ENCODE measurements around the gene USF3. TPM values are rescaled to one million over a fixed set of nuclear protein-coding genes. Genes with fewer than 3 reads are reported as not detected.

The USF3 gene
- total and polyA plus RNA-seq, 11 donors, result 4.3 to 25.3 (median 17.2) TPM

GRCh38 chr3:113717818-113718217, 21.4 kb upstream of the USF3 start:
- H3K36me3 ChIP-seq, result peaks cover 0 to 49% (median 39%) of the 10 kb centered on the region in 9 donors
- no peaks in the 10 kb centered on the region for H3K9me3 ChIP-seq
- 96 to 100% (median 99%) methylated on average over 3 of the region's 3 CpGs for WGBS, 4 donors
- no peak overlapping the region for H3K27ac ChIP-seq
- DNase-seq (no peak), ATAC-seq (no peak)
- intact Hi-C loops (cut with DNase I), result no loop called here
- H3K4me3 ChIP-seq, result no peak overlapping the region
- H3K4me1 ChIP-seq, result peaks cover 0 to 8% (median 0%) of the 10 kb centered on the region in 12 donors
- H3K27me3 ChIP-seq, result no peaks in the 10 kb centered on the region
- TF ChIP-seq POLR2A (IDR thresholded peaks at IDR 0.05), result no peak
- TF ChIP-seq, protein P1, sequence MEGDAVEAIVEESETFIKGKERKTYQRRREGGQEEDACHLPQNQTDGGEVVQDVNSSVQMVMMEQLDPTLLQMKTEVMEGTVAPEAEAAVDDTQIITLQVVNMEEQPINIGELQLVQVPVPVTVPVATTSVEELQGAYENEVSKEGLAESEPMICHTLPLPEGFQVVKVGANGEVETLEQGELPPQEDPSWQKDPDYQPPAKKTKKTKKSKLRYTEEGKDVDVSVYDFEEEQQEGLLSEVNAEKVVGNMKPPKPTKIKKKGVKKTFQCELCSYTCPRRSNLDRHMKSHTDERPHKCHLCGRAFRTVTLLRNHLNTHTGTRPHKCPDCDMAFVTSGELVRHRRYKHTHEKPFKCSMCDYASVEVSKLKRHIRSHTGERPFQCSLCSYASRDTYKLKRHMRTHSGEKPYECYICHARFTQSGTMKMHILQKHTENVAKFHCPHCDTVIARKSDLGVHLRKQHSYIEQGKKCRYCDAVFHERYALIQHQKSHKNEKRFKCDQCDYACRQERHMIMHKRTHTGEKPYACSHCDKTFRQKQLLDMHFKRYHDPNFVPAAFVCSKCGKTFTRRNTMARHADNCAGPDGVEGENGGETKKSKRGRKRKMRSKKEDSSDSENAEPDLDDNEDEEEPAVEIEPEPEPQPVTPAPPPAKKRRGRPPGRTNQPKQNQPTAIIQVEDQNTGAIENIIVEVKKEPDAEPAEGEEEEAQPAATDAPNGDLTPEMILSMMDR (IDR thresholded peaks at IDR 0.05), result no peak

DNA sequence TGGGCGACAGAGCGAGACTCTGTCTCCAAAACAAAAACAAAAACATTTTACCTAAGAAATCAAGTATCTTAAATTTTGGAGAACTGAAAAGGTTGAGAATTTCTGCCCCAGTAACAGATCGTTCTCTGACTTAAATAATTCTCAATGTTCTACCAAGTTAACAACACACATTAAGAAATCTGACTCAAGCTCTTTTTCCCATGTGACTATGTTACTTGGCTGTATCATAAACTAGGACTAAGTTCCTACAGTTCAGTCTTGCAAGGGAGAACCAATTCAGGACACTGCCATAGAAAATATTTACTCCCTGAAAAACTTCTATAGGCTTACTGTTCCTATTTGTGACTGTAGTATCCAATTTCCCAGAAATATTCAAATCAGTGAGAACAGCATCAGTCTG, 20.9 kb upstream of the USF3 start:
- no peaks in the 10 kb centered on the region for H3K9me3 ChIP-seq

GRCh38 chr3:113714702-113715101, 18.3 kb upstream of the USF3 start:
- no peak for DNase-seq
- Histone ChIP-seq H3K4me3 (no peak overlapping the region), H3K27me3 (peaks cover 0 to 3% (median 0%) of the 10 kb centered on the region in 9 donors), H3K4me1 (peaks cover 0 to 5% (median 0%) of the 10 kb centered on the region in 12 donors), H3K9me3 (no peaks in the 10 kb centered on the region), H3K36me3 (peaks cover 0 to 18% (median 9%) of the 10 kb centered on the region in 9 donors), H3K27ac (no peak overlapping the region)
- no peak for ATAC-seq
- TF ChIP-seq, protein P1 (IDR thresholded peaks at IDR 0.05), result no peak
- no peak for TF ChIP-seq POLR2A (IDR thresholded peaks at IDR 0.05)
- WGBS, 4 donors, result 60 to 69% (median 65%) methylated on average over 1 of the region's 1 CpG
- intact Hi-C loops (cut with DNase I), result no loop called here

More for the DNA sequence above, 20.9 kb upstream of the USF3 start:
- Histone ChIP-seq H3K4me3 (no peak overlapping the region), H3K36me3 (peaks cover 0 to 44% (median 35%) of the 10 kb centered on the region in 9 donors), H3K4me1 (peaks cover 0 to 8% (median 0%) of the 10 kb centered on the region in 12 donors), H3K27ac (no peak overlapping the region), H3K27me3 (no peaks in the 10 kb centered on the region)
- TF ChIP-seq POLR2A (IDR thresholded peaks at IDR 0.05), result no peak
- TF ChIP-seq, protein P1 (IDR thresholded peaks at IDR 0.05), result no peak
- intact Hi-C loops (cut with DNase I), result no loop called here
- ATAC-seq (no peak), DNase-seq (no peak)
- 95 to 99% (median 97%) methylated on average over 3 of the region's 3 CpGs for WGBS, 4 donors

- Histone ChIP-seq H3K27ac (no peak overlapping the region), H3K4me3 (no peak overlapping the region), H3K27me3 (peaks cover 0 to 6% (median 0%) of the 10 kb centered on the region in 9 donors), H3K36me3 (no peaks in the 10 kb centered on the region), H3K9me3 (no peaks in the 10 kb centered on the region), H3K4me1 (peaks cover 0 to 3% (median 0%) of the 10 kb centered on the region in 12 donors)
- DNase-seq (no peak), ATAC-seq (no peak)
- intact Hi-C loops (cut with DNase I), result no loop called here
- no peak for TF ChIP-seq POLR2A (IDR thresholded peaks at IDR 0.05)
- TF ChIP-seq, protein P1 (IDR thresholded peaks at IDR 0.05), result no peak
- 52 to 55% (median 53%) methylated on average over 3 of the region's 3 CpGs for WGBS, 4 donors
Observed at GRCh38 chr3:113712129-113712528, 15.7 kb upstream of the USF3 start.

Measured in heart left ventricle (tissue), 16 donors.